Activated T-helper 1 cell treated with anti-CD3 and anti-CD28 coated beads, Interleukin-12 subunit alpha, Interleukin-12 subunit beta, Interleukin-2, Interleukin-4 antibody, amounts not matched to agents 30 ng/mL and 10 ng/mL and 1 ng/mL, durations not matched to agents 14 hours and 24 hours and 36 hours (primary cell): ENCODE measurements around the gene TMEM198. TPM values are rescaled to one million over a fixed set of nuclear protein-coding genes. Genes with fewer than 3 reads are reported as not detected.

Experiments used
- DNase-seq: peaks from one replicate; pipeline ENCODE4 v3.0.0; 2021; ENCODE audit warnings: low spot score
- H3K27ac Mint-ChIP-seq: one replicate; pipeline ENCODE4 v1.8.0; 2021; ENCODE audit warnings: mild to moderate bottlenecking, mixed read lengths
- H3K27me3 Mint-ChIP-seq: one replicate; pipeline ENCODE4 v1.8.0; 2022; ENCODE audit warnings: mild to moderate bottlenecking, moderate library complexity, mixed read lengths; ENCODE audit not compliant: insufficient read depth
- H3K36me3 Mint-ChIP-seq: one replicate; pipeline ENCODE4 v1.8.0; 2021; ENCODE audit warnings: low read depth, mixed read lengths
- H3K4me1 Mint-ChIP-seq: one replicate; pipeline ENCODE4 v1.8.0; 2021; ENCODE audit warnings: low read depth, mixed read lengths
- H3K4me3 Mint-ChIP-seq: one replicate; pipeline ENCODE4 v1.8.0; 2021; ENCODE audit warnings: mild to moderate bottlenecking, moderate library complexity, mixed read lengths
- H3K9me3 Mint-ChIP-seq: one replicate; pipeline ENCODE4 v1.8.0; 2021; ENCODE audit warnings: mixed read lengths
- intact Hi-C: fragments of 100-400 bp; cut with micrococcal nuclease; formaldehyde crosslinking; loops from one replicate; pipeline ENCODE4 v1.15.1; 2024
- total RNA-seq: library from RNA; stranded (reverse); gene quantifications from 2 replicates; pipeline ENCODE4 v1.2.3, GENCODE V29; 2022

Gene TMEM198
- total RNA-seq, 1 donor from 2014 or later: 3.3 TPM

- intact Hi-C loops: no loop called here
- Mint-ChIP-seq H3K36me3 (no peaks in the 10 kb centered on the region), H3K27me3 (peaks cover 11% of the 10 kb centered on the region), H3K4me3 (no peak overlapping the region), H3K27ac (no peak overlapping the region), H3K4me1 (no peaks in the 10 kb centered on the region), H3K9me3 (no peaks in the 10 kb centered on the region)
- DNase-seq: no peak
Measured at GRCh38 chr2:219581346-219581745, 37.5 kb downstream of the TMEM198 start.

DNA sequence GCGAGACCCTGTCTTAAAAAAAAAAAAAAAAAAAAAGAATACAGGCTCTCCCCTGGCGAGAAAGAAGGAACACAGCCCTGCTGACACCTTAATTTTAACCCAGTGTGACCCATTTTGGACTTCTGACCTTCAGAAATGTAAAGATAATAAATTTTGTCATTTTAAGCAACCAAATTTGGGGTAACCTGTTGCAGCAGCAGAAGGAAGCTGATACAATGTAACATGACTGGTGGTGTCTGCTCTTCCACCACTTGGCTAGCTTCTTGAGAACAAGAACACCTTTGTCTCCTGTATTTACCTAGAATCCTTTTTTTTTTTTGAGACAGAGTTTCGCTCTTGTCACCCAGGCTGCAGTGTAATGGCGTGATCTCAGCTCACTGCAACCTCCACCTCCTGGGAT is 47.3 kb downstream of the TMEM198 start:
- no peak for DNase-seq
- intact Hi-C loops: no loop called here
- H3K4me3 Mint-ChIP-seq: no peak overlapping the region
- peaks cover 5% of the 10 kb centered on the region for H3K27me3 Mint-ChIP-seq
- no peaks in the 10 kb centered on the region for H3K9me3 Mint-ChIP-seq
- H3K4me1 Mint-ChIP-seq: no peaks in the 10 kb centered on the region
- H3K27ac Mint-ChIP-seq: no peak overlapping the region
- no peaks in the 10 kb centered on the region for H3K36me3 Mint-ChIP-seq

GRCh38 chr2:219592736-219593135 is 48.9 kb downstream of the TMEM198 start:
- no peaks in the 10 kb centered on the region for H3K9me3 Mint-ChIP-seq
- H3K27ac Mint-ChIP-seq: no peak overlapping the region
- intact Hi-C loops: no loop called here
- H3K4me1 Mint-ChIP-seq: peaks cover 8% of the 10 kb centered on the region
- H3K27me3 Mint-ChIP-seq: peaks cover 2% of the 10 kb centered on the region
- DNase-seq: no peak
- no peaks in the 10 kb centered on the region for H3K36me3 Mint-ChIP-seq
- H3K4me3 Mint-ChIP-seq: no peak overlapping the region

DNA sequence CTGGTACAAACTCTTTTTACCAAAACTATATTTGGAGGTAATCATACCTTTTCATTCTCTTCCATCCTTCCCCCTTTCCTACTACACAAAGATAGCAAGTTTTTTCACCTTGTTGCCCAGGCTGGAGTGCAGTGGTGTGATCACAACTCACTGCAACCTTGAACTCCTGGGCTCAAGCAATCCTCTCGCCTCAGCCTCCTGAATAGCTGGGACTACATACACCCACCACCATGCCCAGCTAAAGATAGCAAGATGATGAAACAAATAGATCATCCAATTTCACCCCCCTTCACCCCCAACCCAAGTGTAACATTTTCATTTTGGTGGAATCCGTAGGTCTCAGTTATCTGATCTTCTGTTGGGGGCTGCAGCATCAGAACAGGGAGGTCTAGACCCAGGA is 49.3 kb downstream of the TMEM198 start:
- H3K9me3 Mint-ChIP-seq: no peaks in the 10 kb centered on the region
- DNase-seq: no peak
- H3K4me1 Mint-ChIP-seq: peaks cover 11% of the 10 kb centered on the region
- H3K4me3 Mint-ChIP-seq: no peak overlapping the region
- intact Hi-C loops: no loop called here
- no peaks in the 10 kb centered on the region for H3K36me3 Mint-ChIP-seq
- peaks cover 2% of the 10 kb centered on the region for H3K27me3 Mint-ChIP-seq
- no peak overlapping the region for H3K27ac Mint-ChIP-seq

DNA sequence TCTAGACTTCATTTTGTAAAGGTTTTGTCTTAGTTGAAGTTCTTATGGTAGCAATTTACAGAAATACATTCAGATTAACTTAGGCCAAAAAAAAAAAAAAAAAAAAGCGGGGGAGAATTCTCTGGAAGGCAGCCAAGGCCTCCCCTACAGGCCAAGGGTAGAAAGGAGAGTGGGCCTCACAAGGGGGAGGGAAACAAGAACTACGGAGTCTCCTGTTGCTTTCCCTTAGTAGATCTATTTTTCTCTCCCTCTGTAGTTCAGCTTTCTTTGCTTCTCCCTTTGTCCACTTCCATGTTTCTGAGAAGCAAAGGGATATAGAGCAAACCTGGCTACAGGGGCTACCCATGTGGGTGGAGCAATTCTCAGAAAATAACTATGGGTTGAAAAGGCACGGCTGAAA is 51.4 kb downstream of the TMEM198 start:
- H3K27me3 Mint-ChIP-seq: peaks cover 2% of the 10 kb centered on the region
- H3K4me1 Mint-ChIP-seq: peaks cover 26% of the 10 kb centered on the region
- no peak for DNase-seq
- intact Hi-C loops: loop anchor here (5.0 kb wide), 2 partner anchors 1028 to 1922 kb away; partner anchors contain the start of genes CNOT9 and USP37
- H3K4me3 Mint-ChIP-seq: no peak overlapping the region
- no peaks in the 10 kb centered on the region for H3K9me3 Mint-ChIP-seq
- H3K27ac Mint-ChIP-seq: no peak overlapping the region
- H3K36me3 Mint-ChIP-seq: peaks cover 2% of the 10 kb centered on the region

- H3K4me3 Mint-ChIP-seq: peak overlapping the region; percentile 90
- no peaks in the 10 kb centered on the region for H3K9me3 Mint-ChIP-seq
- peak overlapping the region; percentile 96 for H3K27ac Mint-ChIP-seq
- no peak for DNase-seq
- peaks cover 6% of the 10 kb centered on the region for H3K36me3 Mint-ChIP-seq
- peaks cover 2% of the 10 kb centered on the region for H3K27me3 Mint-ChIP-seq
- H3K4me1 Mint-ChIP-seq: peaks cover 26% of the 10 kb centered on the region
- intact Hi-C loops: loop anchor here (1.0 to 5.0 kb wide), 10 partner anchors 45 to 1920 kb away; partner anchors contain the start of genes CHPF, CNOT9, DNAJB2 and GMPPA
Measured at GRCh38 chr2:219596954-219597551, 53.2 kb downstream of the TMEM198 start.

GRCh38 chr2:219597552-219598307 is 53.9 kb downstream of the TMEM198 start, which contains the start of gene STK11IP:
Gene STK11IP (plus strand): TSS chr2:219597857. CDS start chr2:219598120, 263 bp downstream.
- Mint-ChIP-seq H3K27me3 (peaks cover 2% of the 10 kb centered on the region), H3K27ac (peak within 1 kb of the TSS; percentile 96), H3K4me1 (peaks cover 26% of the 10 kb centered on the region), H3K4me3 (peak within 1 kb of the TSS; percentile 90), H3K36me3 (peaks cover 6% of the 10 kb centered on the region), H3K9me3 (no peaks in the 10 kb centered on the region)
- intact Hi-C loops: loop anchor here (1.0 to 5.0 kb wide), 10 partner anchors 45 to 1920 kb away; partner anchors contain the start of genes CHPF, CNOT9, DNAJB2 and GMPPA
- peak; percentile 89 for DNase-seq

DNA sequence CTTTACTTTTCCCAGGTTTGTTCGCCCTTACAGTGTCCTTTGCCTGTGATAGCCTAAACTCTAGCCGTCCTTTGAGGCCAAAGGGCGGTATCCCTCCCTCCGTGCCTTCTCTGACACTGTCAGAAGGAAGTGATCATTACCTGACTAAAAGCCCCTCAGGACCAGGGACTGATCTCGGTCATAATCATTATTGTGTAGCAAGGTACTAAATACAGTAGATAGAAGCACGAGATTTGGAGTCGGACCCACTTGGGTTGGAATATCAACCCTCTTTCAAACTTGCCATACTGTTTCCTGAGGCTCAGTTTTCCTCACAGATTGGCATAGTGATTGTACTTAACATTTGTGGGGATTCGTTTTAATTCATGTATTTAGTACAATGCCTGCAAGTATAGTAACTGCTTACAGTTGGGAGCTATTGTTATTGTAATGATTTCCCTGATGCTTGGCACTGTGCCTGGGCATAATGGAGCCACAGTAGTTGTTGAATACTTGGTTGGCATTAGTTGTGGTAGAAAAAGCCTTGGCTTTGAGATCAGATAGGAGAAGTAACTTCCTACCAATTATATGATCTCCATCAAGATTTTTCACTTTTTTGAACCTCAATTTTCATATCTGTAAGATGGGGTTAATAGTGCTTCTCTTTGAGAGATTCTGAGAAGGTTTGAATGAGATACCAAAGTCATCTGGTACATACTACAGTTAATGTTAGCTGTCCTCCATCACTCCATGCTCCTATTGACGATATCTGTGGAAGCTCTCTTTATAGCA is 54.7 kb downstream of the TMEM198 start:
- Mint-ChIP-seq H3K27ac (peak overlapping the region; percentile 96), H3K4me1 (peaks cover 26% of the 10 kb centered on the region), H3K4me3 (peak overlapping the region; percentile 90), H3K36me3 (peaks cover 6% of the 10 kb centered on the region), H3K9me3 (no peaks in the 10 kb centered on the region), H3K27me3 (no peaks in the 10 kb centered on the region)
- intact Hi-C loops: loop anchor here (5.0 kb wide), 2 partner anchors 1031 to 1919 kb away; partner anchors contain the start of genes CNOT9 and USP37
- no peak for DNase-seq

Other genes with a start within 250 kb of the TMEM198 start
- 0.23 TPM in 1 of 2 replicates, not detected in the other for gene PTPRN, start 234.6 kb upstream of the TMEM198 start, total RNA-seq
- not detected in 2 replicates for gene RESP18, start 211.3 kb upstream of the TMEM198 start, total RNA-seq
- 124 and 128 TPM in 2 replicates for gene DNPEP, start 156.1 kb upstream of the TMEM198 start, total RNA-seq
- gene DES, start 125.7 kb upstream of the TMEM198 start, total RNA-seq: not detected in 2 replicates
- 0.13 TPM in 1 of 2 replicates, not detected in the other for gene SPEG, start 109.2 kb upstream of the TMEM198 start, total RNA-seq
- gene GMPPA, start 45.1 kb upstream of the TMEM198 start, total RNA-seq: 41.3 and 50.3 TPM in 2 replicates
- gene ASIC4, start 29.5 kb upstream of the TMEM198 start, total RNA-seq: 0.08 TPM in 1 of 2 replicates, not detected in the other
- 41.3 and 43.4 TPM in 2 replicates for gene CHPF, start 219 bp upstream of the TMEM198 start, total RNA-seq
- gene OBSL1, start 27.5 kb downstream of the TMEM198 start, total RNA-seq: 0.21 and 0.24 TPM in 2 replicates
- gene INHA, start 28.3 kb downstream of the TMEM198 start, total RNA-seq: not detected in 2 replicates
- 38.0 and 38.9 TPM in 2 replicates for gene STK11IP, start 53.8 kb downstream of the TMEM198 start, total RNA-seq
- gene SLC4A3, start 83.6 kb downstream of the TMEM198 start, total RNA-seq: 0.17 TPM in 1 of 2 replicates, not detected in the other